H9 (cell line): ENCODE measurements around the gene SPIRE2. TPM values are rescaled to one million over a fixed set of nuclear protein-coding genes. Genes with fewer than 3 reads are reported as not detected.

Experiments
- DNase-seq: peaks from one replicate; pipeline ENCODE4 v3.0.0-alpha.2; 2017
- H2AFZ ChIP-seq: one replicate; pipeline ENCODE4 v1.6.1; 2013; ENCODE audit warnings: mild to moderate bottlenecking, low read length, control low read depth, moderate library complexity
- H2AK5ac ChIP-seq: 2 replicates; pipeline ENCODE4 v1.6.1; 2013; ENCODE audit warnings: low read length, control low read depth, mixed read lengths; ENCODE audit not compliant: insufficient read length
- H2BK120ac ChIP-seq: one replicate; pipeline ENCODE4 v1.6.1; 2013; ENCODE audit warnings: low read depth, mild to moderate bottlenecking, low read length, control low read depth, inconsistent platforms; ENCODE audit not compliant: poor library complexity, severe bottlenecking
- H2BK12ac ChIP-seq: 2 replicates; pipeline ENCODE4 v1.6.1; 2013; ENCODE audit warnings: low read length, control low read depth, mixed read lengths, low read depth; ENCODE audit not compliant: insufficient read length
- H2BK15ac ChIP-seq: 2 replicates; pipeline ENCODE4 v1.6.1; 2013; ENCODE audit warnings: low read depth, low read length, control low read depth
- H2BK20ac ChIP-seq: one replicate; pipeline ENCODE4 v1.6.1; 2013; ENCODE audit warnings: low read depth, mild to moderate bottlenecking, low read length, control low read depth, inconsistent platforms; ENCODE audit not compliant: poor library complexity, severe bottlenecking
- H2BK5ac ChIP-seq: 2 replicates; pipeline ENCODE4 v1.6.1; 2013; ENCODE audit warnings: low read length, control low read depth, mixed read lengths; ENCODE audit not compliant: insufficient read length
- H3K14ac ChIP-seq: 2 replicates; pipeline ENCODE4 v1.6.1; 2013; ENCODE audit warnings: low read length, control low read depth; ENCODE audit not compliant: insufficient read depth
- H3K18ac ChIP-seq: 2 replicates; pipeline ENCODE4 v1.6.1; 2013; ENCODE audit warnings: low read depth, mild to moderate bottlenecking, mixed read lengths, low read length, control low read depth; ENCODE audit not compliant: insufficient read length
- H3K23ac ChIP-seq: 2 replicates; pipeline ENCODE4 v1.6.1; 2013; ENCODE audit warnings: low read length, control low read depth, mixed read lengths, low read depth; ENCODE audit not compliant: insufficient read length
- H3K23me2 ChIP-seq: 2 replicates; pipeline ENCODE4 v1.6.1; 2013; ENCODE audit warnings: low read depth, mild to moderate bottlenecking, mixed read lengths, low read length, control low read depth; ENCODE audit not compliant: insufficient read length, poor library complexity, severe bottlenecking
- H3K27ac ChIP-seq: 2 replicates; pipeline ENCODE4 v1.5.1; 2013; ENCODE audit warnings: low read length, control low read depth, mixed read lengths, low read depth; ENCODE audit not compliant: insufficient read length
- H3K27me3 ChIP-seq: 2 replicates; pipeline ENCODE4 v1.6.1; 2013; ENCODE audit warnings: low read length, control low read depth, inconsistent platforms; ENCODE audit not compliant: insufficient read depth
- H3K4ac ChIP-seq: 2 replicates; pipeline ENCODE4 v1.6.1; 2013; ENCODE audit warnings: low read depth, mild to moderate bottlenecking, control low read depth, inconsistent platforms, low read length, moderate library complexity
- H3K4me1 ChIP-seq: 2 replicates; pipeline ENCODE4 v1.6.1; 2013; ENCODE audit warnings: low read length, control low read depth, inconsistent platforms; ENCODE audit not compliant: insufficient read depth
- H3K4me2 ChIP-seq: 2 replicates; pipeline ENCODE4 v1.6.1; 2013; ENCODE audit warnings: low read length, control low read depth, mixed read lengths; ENCODE audit not compliant: insufficient read length, insufficient read depth
- H3K56ac ChIP-seq: 2 replicates; pipeline ENCODE4 v1.6.1; 2013; ENCODE audit warnings: low read depth, mild to moderate bottlenecking, mixed read lengths, low read length, control low read depth; ENCODE audit not compliant: insufficient read length
- H3K79me1 ChIP-seq: 2 replicates; pipeline ENCODE4 v1.6.1; 2013; ENCODE audit warnings: low read depth, mild to moderate bottlenecking, moderate library complexity, low read length, control low read depth, inconsistent platforms; ENCODE audit not compliant: insufficient read depth, poor library complexity, severe bottlenecking
- H3K79me2 ChIP-seq: 2 replicates; pipeline ENCODE4 v1.6.1; 2013; ENCODE audit warnings: low read length, control low read depth, inconsistent platforms; ENCODE audit not compliant: insufficient read depth
- H3K9ac ChIP-seq: 2 replicates; pipeline ENCODE4 v1.6.1; 2013; ENCODE audit warnings: low read length, control low read depth, mixed read lengths; ENCODE audit not compliant: insufficient read length; ENCODE audit errors: extremely low read depth
- H3K9me3 ChIP-seq: one replicate; pipeline ENCODE4 v1.6.1; 2013; ENCODE audit warnings: low read depth, low read length, inconsistent platforms; ENCODE audit not compliant: control insufficient read depth
- H3T11ph ChIP-seq: one replicate; pipeline ENCODE4 v1.6.1; 2013; ENCODE audit warnings: mild to moderate bottlenecking, low read length, control low read depth, inconsistent platforms
- H4K20me1 ChIP-seq: one replicate; pipeline ENCODE4 v1.6.1; 2013; ENCODE audit not compliant: control insufficient read depth, insufficient read length, insufficient read depth
- H4K5ac ChIP-seq: 2 replicates; pipeline ENCODE4 v1.6.1; 2013; ENCODE audit warnings: low read depth, mild to moderate bottlenecking, mixed read lengths, low read length, control low read depth; ENCODE audit not compliant: insufficient read length
- H4K8ac ChIP-seq: replicated peaks from 2 replicates; pipeline ENCODE4 v1.6.1; 2013; ENCODE audit warnings: low read length, control low read depth, mixed read lengths, low read depth; ENCODE audit not compliant: insufficient read length
- H4K91ac ChIP-seq: 2 replicates; pipeline ENCODE4 v1.6.1; 2013; ENCODE audit warnings: low read depth, mild to moderate bottlenecking, moderate library complexity, mixed read lengths, low read length, control low read depth; ENCODE audit not compliant: insufficient read length
- H3K27ac Mint-ChIP-seq, 3 experiments: 2 replicates in 2 of 3; 3 replicates in 1 of 3; pipeline ENCODE4 v1.8.0; 2020 to 2021; ENCODE audit warnings: mixed read lengths in 3 of 3, mild to moderate bottlenecking in 1 of 3, moderate library complexity in 1 of 3
- H3K27me3 Mint-ChIP-seq: 2 replicates; pipeline ENCODE4 v1.8.0; 2021; ENCODE audit warnings: low read depth, mild to moderate bottlenecking, moderate library complexity, mixed read lengths
- H3K36me3 Mint-ChIP-seq, 3 experiments: 2 replicates in 2 of 3; 3 replicates in 1 of 3; pipeline ENCODE4 v1.8.0; 2020 to 2021; ENCODE audit warnings: low read depth in 3 of 3, mixed read lengths in 3 of 3; ENCODE audit not compliant: insufficient read depth in 1 of 3
- H3K4me1 Mint-ChIP-seq, 2 experiments: 2 replicates each; pipeline ENCODE4 v1.8.0; 2020; ENCODE audit warnings: mixed read lengths in 2 of 2
- H3K4me3 Mint-ChIP-seq, 2 experiments: 2 replicates in 1 of 2; 3 replicates in 1 of 2; pipeline ENCODE4 v1.8.0; 2020 to 2021; ENCODE audit warnings: mild to moderate bottlenecking in 2 of 2, mixed read lengths in 2 of 2, moderate library complexity in 1 of 2
- H3K9me3 Mint-ChIP-seq, 2 experiments: 2 replicates in 1 of 2; 3 replicates in 1 of 2; pipeline ENCODE4 v1.8.0; 2020; ENCODE audit warnings: mild to moderate bottlenecking in 2 of 2, mixed read lengths in 2 of 2, moderate library complexity in 1 of 2
- WGBS: extraction: QIAGEN DNeasy Blood & Tissue Kit; methylation state at CpG from one replicate; pipeline ENCODE4 v1.1.7; 2013; ENCODE audit warnings: missing lambda C conversion rate, low lambda C conversion rate, mixed read lengths; ENCODE audit not compliant: insufficient read length; ENCODE audit errors: extremely low coverage; 5-methylcytosine and 5-hydroxymethylcytosine counted together
- total RNA-seq: library from RNA; stranded (reverse); gene quantifications from 2 replicates; pipeline ENCODE4 v1.2.1, GENCODE V29; 2021
- TF ChIP-seq, protein P1 (sequence below): fragments of 200-600 bp; sonication (generic); conservative IDR thresholded peaks from 3 replicates; pipeline ENCODE4 v1.8.0; 2021; ENCODE audit warnings: antibody characterized with exemption, mild to moderate bottlenecking

Gene SPIRE2
- total RNA-seq, 1 experiment from 2014 or later, result 6.9 TPM

DNA sequence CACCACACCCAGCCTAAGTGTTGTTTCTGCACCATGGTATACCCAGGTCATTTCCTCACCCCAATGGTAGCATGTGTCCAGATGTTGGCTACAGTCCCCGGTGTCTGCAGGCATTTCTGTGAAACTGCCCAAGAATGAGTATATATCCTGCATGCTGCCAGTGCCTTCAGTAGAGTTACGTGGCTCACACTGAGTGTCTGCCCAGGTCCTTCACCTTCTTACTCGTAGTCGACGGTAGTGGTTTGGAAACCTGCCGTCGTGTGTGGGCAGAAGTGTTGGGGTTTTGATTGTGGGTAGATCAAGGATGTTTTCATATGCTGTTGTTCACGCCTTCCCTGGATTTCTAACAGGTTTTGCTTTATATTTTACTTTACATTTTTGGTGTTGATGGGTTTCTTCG, 61.9 kb downstream of the SPIRE2 start:
- no peaks in the 10 kb centered on the region for H3K4me1 Mint-ChIP-seq
- Histone ChIP-seq H3K23me2 (no peaks in the 10 kb centered on the region), H3K79me2 (no peaks in the 10 kb centered on the region), H3K4me2 (no peak overlapping the region), H2BK5ac (no peak overlapping the region), H3K14ac (no peak overlapping the region), H3T11ph (no peak overlapping the region), H4K8ac (no peak overlapping the region), H3K18ac (no peak overlapping the region), H4K20me1 (no peaks in the 10 kb centered on the region), H3K27ac (no peak overlapping the region), H3K23ac (no peak overlapping the region), H4K91ac (no peak overlapping the region), H2BK15ac (no peak overlapping the region), H3K79me1 (no peaks in the 10 kb centered on the region), H3K4me1 (no peaks in the 10 kb centered on the region), H3K27me3 (no peaks in the 10 kb centered on the region), H2AK5ac (no peak overlapping the region), H2BK120ac (no peak overlapping the region), H3K56ac (no peak overlapping the region), H4K5ac (no peak overlapping the region), H3K9me3 (no peaks in the 10 kb centered on the region), H2AFZ (no peak overlapping the region), H2BK20ac (no peak overlapping the region), H2BK12ac (no peak overlapping the region), H3K4ac (no peak overlapping the region), H3K9ac (no peak overlapping the region)
- H3K27me3 Mint-ChIP-seq, result no peaks in the 10 kb centered on the region
- H3K27ac Mint-ChIP-seq, result no peak overlapping the region
- H3K9me3 Mint-ChIP-seq, result no peaks in the 10 kb centered on the region
- TF ChIP-seq, protein P1, sequence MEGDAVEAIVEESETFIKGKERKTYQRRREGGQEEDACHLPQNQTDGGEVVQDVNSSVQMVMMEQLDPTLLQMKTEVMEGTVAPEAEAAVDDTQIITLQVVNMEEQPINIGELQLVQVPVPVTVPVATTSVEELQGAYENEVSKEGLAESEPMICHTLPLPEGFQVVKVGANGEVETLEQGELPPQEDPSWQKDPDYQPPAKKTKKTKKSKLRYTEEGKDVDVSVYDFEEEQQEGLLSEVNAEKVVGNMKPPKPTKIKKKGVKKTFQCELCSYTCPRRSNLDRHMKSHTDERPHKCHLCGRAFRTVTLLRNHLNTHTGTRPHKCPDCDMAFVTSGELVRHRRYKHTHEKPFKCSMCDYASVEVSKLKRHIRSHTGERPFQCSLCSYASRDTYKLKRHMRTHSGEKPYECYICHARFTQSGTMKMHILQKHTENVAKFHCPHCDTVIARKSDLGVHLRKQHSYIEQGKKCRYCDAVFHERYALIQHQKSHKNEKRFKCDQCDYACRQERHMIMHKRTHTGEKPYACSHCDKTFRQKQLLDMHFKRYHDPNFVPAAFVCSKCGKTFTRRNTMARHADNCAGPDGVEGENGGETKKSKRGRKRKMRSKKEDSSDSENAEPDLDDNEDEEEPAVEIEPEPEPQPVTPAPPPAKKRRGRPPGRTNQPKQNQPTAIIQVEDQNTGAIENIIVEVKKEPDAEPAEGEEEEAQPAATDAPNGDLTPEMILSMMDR, result no peak
- no peak for DNase-seq
- WGBS, result no CpG with 5 or more reads among the region's 9 CpGs
- peaks cover 18 to 68% (median 60%) of the 10 kb centered on the region in 3 experiments for H3K36me3 Mint-ChIP-seq
- no peak overlapping the region for H3K4me3 Mint-ChIP-seq
